ENCODE data around the gene FGA.

The FGA gene

DNA sequence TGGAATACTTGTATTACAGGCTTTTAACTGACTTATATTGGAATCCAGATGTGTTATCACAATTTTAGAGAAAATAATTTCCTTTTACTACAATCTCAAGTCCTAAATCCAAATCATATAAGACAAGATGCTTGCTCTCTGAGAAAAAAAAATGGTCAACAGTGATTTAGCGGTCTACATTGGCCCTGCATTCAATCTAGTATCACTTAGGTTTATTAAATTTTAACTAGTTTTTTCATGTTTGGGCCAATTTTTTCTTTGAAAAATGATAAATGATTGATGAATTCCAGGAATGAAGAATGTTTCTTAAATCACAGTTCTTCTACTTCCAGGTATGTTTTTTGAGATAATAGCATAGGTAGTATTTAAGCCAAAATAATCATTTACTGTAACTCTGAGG is 24.7 kb upstream of the FGA start:
- H3K27ac ChIP-seq, result no peak overlapping the region
- TF ChIP-seq CTCF (conservative IDR thresholded peaks at IDR 0.05), result no peak

GRCh38 chr4:154614306-154614705 is 23.8 kb upstream of the FGA start:
- no peak for TF ChIP-seq CTCF (conservative IDR thresholded peaks at IDR 0.05)
- no peak overlapping the region for H3K27ac ChIP-seq

DNA sequence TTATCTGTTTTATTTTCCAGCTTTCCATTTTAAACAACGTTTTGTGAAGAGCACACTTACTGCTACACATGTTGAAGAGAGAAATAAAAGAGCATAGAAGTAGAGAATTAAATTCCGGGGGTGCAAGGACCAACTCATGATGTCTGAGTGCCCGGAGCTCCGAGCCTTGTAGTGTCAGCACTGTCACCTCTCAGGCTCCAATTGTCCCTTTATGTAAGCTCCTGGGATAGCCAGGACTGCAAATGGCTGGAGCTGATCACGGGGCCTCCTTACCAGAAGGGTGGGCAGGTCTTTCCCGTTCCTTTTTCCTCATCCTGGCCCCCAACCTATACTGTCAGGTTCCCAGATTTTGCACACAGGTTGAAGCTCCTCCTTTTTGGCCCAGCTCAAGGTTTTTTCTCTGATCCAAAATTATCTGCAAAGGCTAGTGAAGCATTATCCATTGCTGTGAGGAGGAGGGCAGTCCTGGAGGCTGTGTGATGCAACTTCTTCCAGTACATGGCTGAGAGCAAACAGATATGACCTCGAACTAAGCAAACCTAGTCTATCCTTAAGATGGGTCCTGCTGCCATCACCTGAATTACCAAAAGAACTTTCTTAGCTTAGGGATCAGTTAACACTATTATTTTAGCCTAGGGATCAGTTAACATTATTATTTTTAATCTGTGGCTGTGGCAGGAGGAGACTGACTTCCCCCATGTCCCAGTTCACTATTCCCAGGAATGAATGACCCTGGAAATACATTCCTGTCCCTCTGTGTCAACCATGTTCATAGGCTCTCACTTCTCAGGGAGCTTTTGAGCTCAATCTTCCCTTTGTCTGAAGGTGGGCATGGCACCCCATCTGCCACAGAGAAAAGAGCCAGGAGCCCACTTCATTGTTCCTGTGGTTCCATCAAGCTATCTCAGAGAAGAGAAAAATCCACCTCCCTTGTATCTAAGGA is 22.2 kb upstream of the FGA start, which contains the start of gene FGG:
Gene FGG, minus strand, starts transcription at position 185 of the 943 bp plus-strand sequence. Its CDS starts 47 bp downstream, at position 138.
- no peak within 1 kb of the TSS for H3K27ac ChIP-seq
- TF ChIP-seq CTCF (conservative IDR thresholded peaks at IDR 0.05), result no peak

DNA sequence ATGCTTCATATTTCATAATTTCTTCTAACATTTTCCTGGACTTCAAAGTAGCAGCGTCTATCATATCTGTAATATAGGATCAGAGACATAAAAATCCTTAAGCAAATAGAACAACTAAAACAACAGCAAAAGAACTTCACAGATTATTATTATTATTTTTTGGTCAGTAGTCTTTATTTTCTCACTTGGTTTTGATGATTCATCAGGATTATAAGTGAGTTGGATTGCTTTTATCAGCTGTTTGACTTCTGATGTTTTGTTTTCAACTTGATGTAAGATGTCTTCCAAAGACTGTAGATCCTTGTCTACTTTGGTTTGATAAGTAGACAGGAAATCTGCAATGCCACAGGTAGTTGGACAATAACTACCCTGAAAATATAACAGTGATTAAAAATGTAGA is 21.3 kb upstream of the FGA start:
- H3K27ac ChIP-seq, result no peak overlapping the region
- TF ChIP-seq CTCF (conservative IDR thresholded peaks at IDR 0.05), result no peak

DNA sequence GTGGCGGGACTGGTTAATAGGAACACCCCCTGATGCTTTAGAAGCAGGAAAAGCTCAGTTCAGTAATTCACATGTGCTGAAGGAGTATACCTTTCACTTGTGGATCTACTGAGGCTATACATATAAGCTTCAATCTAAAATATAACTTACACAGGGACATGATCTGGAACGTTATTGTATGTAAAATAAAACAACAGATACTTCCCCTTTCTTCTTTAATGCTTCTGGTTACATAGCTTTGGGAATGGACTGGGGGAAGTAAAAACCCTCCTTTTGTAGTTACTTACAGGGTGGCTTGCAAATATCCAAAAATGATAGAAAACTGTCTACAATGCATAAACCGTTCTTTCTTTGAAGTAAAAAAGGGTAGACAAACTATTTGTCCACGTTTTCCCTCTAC is 20.0 kb upstream of the FGA start:
- H3K27ac ChIP-seq, result no peak overlapping the region
- no peak for TF ChIP-seq CTCF (conservative IDR thresholded peaks at IDR 0.05)

DNA sequence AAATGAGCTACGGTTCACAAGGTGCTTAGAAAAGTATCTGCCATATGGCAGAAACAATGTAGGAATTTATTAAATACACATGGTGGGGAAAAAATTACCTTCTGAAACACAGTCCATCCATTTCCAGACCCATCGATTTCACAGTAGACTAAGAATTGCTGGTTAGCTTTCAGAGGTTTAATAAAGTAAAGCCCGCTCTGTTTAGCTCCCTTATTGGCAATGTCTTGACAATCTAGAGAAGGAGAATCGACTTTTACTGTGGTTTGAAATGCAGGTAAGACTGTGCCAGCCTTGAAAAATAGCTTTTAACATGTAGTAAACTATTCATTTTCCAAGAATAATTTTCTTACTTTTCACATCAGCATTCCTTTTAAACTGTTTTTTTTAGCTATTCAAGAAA is 19.0 kb upstream of the FGA start:
- no peak overlapping the region for H3K27ac ChIP-seq
- TF ChIP-seq CTCF (conservative IDR thresholded peaks at IDR 0.05), result no peak

DNA sequence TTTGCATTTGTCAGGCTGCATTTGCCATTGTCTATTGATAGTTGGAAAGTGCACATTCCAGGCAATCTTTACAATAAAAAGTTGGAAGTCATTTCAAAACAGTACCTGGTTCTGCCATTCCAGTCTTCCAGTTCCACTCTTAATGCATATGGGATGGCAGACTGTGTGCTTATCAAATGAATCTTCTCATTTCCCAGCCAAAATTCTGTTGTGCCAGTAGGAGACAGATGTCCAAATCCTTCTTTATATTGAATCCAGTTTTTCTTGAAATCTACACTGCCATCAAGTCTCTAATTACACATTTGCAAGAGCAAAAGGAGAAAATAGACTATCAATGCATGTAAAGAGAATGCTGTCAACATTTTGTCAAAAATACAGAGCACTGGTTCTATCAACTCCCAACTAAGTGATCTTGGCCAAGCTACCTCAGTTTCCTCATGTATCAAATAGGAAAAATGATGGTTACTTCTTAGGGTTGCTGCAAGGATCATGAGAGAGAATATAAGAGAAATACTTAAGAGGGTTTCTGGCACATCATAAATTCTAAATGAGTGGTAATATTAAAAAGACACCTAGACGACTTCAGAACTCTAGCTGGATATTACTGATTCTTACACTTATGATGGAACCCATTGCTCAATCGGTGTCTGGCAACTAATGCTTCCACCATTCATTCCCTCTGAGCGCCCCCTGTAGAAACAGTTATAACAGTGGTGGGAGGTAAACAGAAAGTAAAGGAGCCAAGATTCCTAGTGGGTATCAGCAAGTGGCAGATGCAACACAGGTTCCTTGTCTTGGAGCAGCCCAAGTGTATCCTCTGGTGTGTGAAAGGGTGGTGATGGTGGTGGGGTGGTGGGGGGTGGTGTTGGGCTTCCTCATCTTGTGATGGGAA is 18.1 kb upstream of the FGA start:
- H3K27ac ChIP-seq, result no peak overlapping the region
- no peak for TF ChIP-seq CTCF (conservative IDR thresholded peaks at IDR 0.05)

All from VCaP (cell line).